Activated CD8-positive, alpha-beta memory T cell treated with anti-CD3 and anti-CD28 coated beads, Interleukin-2, amount 10 ng/mL, durations not matched to agents 7 days and 5 days (primary cell): Measurements from ENCODE around the gene OTOGL. TPM values are rescaled to one million over a fixed set of nuclear protein-coding genes. Genes with fewer than 3 reads are reported as not detected.
"Not testable (repeated sequence)": the region's sequence is repeated elsewhere in the genome, so short reads cannot be mapped to it uniquely, and the experiment has no call there.

ENCODE experiments used
- ATAC-seq: fragments of 150-1000 bp; cut with Tn5 transposase; one replicate; pipeline ENCODE4 v1.10.0; 2021; ENCODE audit warnings: moderate library complexity
- CTCF ChIA-PET: fragments of 350-600 bp; sonication (Branson Sonifier 250); formaldehyde crosslinking; loops from one replicate; lab custom pipeline; 2021; ENCODE audit warnings: antibody characterized with exemption; lab: Charles Lee
- DNase-seq: peaks from one replicate; pipeline ENCODE4 v3.0.0-alpha.2; 2020
- H3K27ac Mint-ChIP-seq: one replicate; pipeline ENCODE4 v1.8.0; 2021; ENCODE audit warnings: mild to moderate bottlenecking, mixed read lengths
- H3K27me3 Mint-ChIP-seq: one replicate; pipeline ENCODE4 v1.8.0; 2021; ENCODE audit warnings: mixed read lengths
- H3K36me3 Mint-ChIP-seq: one replicate; pipeline ENCODE4 v1.8.0; 2021; ENCODE audit warnings: mild to moderate bottlenecking, mixed read lengths
- H3K4me1 Mint-ChIP-seq: one replicate; pipeline ENCODE4 v1.8.0; 2021; ENCODE audit warnings: mixed read lengths
- H3K4me3 Mint-ChIP-seq: one replicate; pipeline ENCODE4 v1.8.0; 2021; ENCODE audit warnings: mild to moderate bottlenecking, moderate library complexity, mixed read lengths
- H3K9me3 Mint-ChIP-seq: one replicate; pipeline ENCODE4 v1.8.0; 2022; ENCODE audit warnings: low read depth, mixed read lengths
- total RNA-seq, 2 experiments: library from RNA; stranded (reverse); gene quantifications; one replicate each; pipeline ENCODE4 v1.2.3, GENCODE V29; 2021

The OTOGL gene
- total RNA-seq, 2 experiments from 2014 or later: not detected

DNA sequence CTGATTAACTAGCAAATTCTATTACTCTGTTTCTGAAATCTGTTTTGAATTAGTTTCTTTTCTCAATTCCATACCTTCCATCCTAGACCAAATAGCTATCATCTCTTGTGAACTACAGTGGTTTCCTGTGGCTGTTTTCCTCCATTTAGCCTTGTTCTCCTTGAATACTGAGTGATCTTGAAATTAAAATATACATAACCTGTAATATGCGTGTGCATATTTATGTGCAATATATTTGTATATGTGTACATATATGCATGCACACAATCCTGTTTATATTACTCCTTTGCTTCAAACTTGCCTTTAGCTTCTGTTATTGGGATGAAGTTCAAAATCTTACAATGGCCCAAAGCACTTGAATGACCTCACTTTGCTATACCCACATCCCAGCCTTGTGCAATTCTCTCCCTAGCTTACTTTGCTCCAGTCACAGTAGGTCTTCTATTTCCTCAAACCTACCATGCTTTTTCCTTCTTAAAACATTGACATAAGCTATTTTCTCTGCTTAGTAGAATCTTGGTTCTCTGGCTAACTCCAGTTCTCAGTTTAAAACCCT is 99.5 kb downstream of the OTOGL start:
- Mint-ChIP-seq H3K4me3 (no peak overlapping the region), H3K36me3 (no peaks in the 10 kb centered on the region), H3K27me3 (peaks cover 10% of the 10 kb centered on the region), H3K9me3 (no peaks in the 10 kb centered on the region), H3K4me1 (no peaks in the 10 kb centered on the region), H3K27ac (no peak overlapping the region)
- ATAC-seq (no peak), DNase-seq (no peak)
- CTCF ChIA-PET: no interaction called here

DNA sequence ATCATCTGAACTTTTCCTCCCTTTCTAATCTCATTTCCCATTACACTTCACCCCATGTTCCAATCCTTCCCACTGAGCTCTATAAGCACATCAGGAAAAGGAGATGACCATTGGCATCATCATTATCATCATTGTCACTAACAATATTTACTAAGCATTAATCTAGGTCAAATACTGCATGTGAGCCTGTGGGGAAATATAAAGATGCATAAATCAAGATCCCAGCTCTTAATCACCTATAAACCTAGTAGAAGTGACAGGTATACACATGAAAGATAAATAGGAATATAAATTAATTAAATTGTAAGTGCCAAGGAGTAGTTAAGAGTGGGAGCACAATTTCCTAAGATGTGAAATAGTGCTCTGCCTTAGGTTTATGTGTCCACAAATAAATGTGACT is 100.6 kb downstream of the OTOGL start:
- Mint-ChIP-seq H3K27me3 (peaks cover 13% of the 10 kb centered on the region), H3K4me3 (no peak overlapping the region), H3K36me3 (no peaks in the 10 kb centered on the region), H3K4me1 (no peaks in the 10 kb centered on the region), H3K9me3 (no peaks in the 10 kb centered on the region), H3K27ac (no peak overlapping the region)
- CTCF ChIA-PET: no interaction called here
- no peak for ATAC-seq
- DNase-seq: no peak

DNA sequence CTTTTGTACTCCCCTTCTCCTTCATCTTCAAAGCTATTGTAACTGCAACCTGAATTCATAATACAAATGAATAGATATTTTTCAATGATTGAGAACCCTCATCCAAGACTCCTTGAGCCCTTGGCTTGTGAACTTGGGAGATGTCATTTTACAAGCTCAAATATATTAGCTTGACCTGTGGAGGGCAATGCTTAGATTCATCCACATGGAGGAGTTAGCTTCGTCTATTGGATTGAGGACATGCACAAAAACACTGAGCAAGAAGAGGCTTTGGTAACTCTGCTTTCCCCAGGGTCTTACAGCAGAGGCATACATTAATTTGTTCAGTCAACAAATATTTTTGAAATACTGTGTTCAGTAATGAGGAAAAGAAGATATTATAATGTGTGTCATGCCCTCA is 101.1 kb downstream of the OTOGL start:
- no peaks in the 10 kb centered on the region for H3K4me1 Mint-ChIP-seq
- H3K36me3 Mint-ChIP-seq: no peaks in the 10 kb centered on the region
- H3K27me3 Mint-ChIP-seq: peaks cover 15% of the 10 kb centered on the region
- H3K9me3 Mint-ChIP-seq: no peaks in the 10 kb centered on the region
- CTCF ChIA-PET: no interaction called here
- ATAC-seq: no peak
- no peak overlapping the region for H3K4me3 Mint-ChIP-seq
- DNase-seq: no peak
- no peak overlapping the region for H3K27ac Mint-ChIP-seq

DNA sequence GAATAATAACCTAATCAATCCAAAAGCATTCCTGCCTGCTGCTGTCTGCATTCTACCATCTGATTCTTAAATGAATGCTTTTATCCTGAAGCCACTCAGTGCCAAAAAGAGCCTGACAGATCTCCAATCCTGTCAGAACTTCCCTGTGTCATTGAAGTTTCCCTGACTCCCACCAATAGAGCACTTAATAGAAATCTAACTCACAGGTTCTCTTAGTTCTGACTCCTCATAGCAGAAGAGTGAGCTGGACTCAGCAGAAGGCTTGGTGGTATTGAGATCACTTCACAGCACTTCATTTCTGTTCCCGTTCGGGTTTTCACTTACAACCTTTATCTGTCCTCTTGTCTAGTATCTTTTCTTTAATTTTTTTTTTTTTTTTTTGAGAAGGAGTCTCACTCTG is 102.6 kb downstream of the OTOGL start:
- CTCF ChIA-PET: no interaction called here
- H3K36me3 Mint-ChIP-seq: no peaks in the 10 kb centered on the region

DNA sequence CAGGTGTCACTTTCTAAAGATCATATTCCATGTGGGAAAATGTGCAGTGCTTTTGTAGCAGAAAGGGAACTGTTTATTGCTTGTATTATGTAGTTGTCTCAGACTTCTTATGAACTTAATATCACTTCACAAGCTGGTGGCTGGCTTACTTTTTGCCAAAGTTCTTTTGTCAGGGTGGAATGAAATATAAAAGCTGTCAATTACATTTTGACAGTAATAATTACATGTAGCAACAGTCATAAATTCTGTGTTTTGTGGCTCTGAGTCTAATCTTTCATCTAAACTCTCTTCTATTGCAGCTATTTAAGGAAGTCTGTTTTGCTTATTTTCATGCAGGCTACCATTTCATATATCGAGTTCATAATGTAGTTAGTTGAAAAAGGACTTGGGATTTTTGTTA is 106.6 kb downstream of the OTOGL start:
- CTCF ChIA-PET: interaction anchor here (0.9 to 1.8 kb wide), 3 partner anchors 11 to 29 kb away, joined by 3 to 4 read pairs (median 3); no protein-coding TSS in a partner anchor
- Mint-ChIP-seq H3K9me3 (no peaks in the 10 kb centered on the region), H3K4me3 (no peak overlapping the region), H3K27me3 (peaks cover 11% of the 10 kb centered on the region), H3K27ac (no peak overlapping the region), H3K36me3 (no peaks in the 10 kb centered on the region), H3K4me1 (no peaks in the 10 kb centered on the region)
- ATAC-seq (no peak), DNase-seq (no peak)

More for the DNA sequence above, 102.6 kb downstream of the OTOGL start:
- Mint-ChIP-seq H3K27me3 (peaks cover 16% of the 10 kb centered on the region), H3K9me3 (no peaks in the 10 kb centered on the region), H3K4me1 (no peaks in the 10 kb centered on the region), H3K4me3 (no peak overlapping the region), H3K27ac (no peak overlapping the region)
- ATAC-seq (no peak), DNase-seq (no peak)

DNA sequence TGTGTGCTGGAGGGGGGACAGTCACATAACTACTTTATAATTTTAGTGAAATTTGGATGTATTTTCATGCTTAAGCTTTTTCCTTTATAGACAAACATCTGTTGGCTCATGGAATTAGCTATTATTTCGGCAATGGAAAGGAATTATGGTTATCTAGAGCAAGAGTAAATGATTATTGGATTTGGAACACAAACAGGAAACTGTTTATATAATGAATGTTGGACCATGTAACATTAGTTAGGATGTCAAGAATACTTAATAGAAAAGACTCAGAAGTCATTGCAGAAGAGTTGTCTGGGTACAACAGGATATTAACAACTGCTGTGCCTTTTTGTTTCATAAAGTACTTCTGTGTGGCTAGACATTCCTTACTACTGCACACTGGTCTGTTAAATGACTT is 108.7 kb downstream of the OTOGL start:
- ATAC-seq (no peak), DNase-seq (no peak)
- no peaks in the 10 kb centered on the region for H3K4me1 Mint-ChIP-seq
- H3K27me3 Mint-ChIP-seq: peaks cover 24% of the 10 kb centered on the region
- CTCF ChIA-PET: no interaction called here
- no peaks in the 10 kb centered on the region for H3K36me3 Mint-ChIP-seq
- no peaks in the 10 kb centered on the region for H3K9me3 Mint-ChIP-seq
- no peak overlapping the region for H3K27ac Mint-ChIP-seq
- H3K4me3 Mint-ChIP-seq: no peak overlapping the region

DNA sequence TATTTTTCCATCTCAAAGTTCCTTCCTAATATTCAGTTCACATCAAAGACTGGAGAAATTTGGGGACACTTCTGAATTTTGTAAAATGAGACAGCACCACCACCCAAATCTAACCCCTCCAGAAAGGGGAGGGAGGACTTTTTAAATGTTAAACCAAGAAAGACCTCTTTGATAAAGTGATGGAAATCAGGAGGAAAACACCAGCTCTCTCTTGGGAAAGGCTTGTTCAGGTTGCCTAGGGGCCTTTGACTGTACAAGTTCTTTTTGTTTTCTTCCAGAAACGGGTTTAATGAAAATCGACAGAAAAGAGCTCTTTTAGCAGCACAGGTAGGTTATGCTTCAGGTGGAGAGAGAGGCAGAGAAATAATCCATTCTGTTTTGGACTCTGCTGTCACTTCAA is 112.3 kb downstream of the OTOGL start:
- H3K4me3 Mint-ChIP-seq: no peak overlapping the region
- CTCF ChIA-PET: no interaction called here
- no peak for ATAC-seq
- no peak overlapping the region for H3K27ac Mint-ChIP-seq
- H3K9me3 Mint-ChIP-seq: no peaks in the 10 kb centered on the region
- peaks cover 22% of the 10 kb centered on the region for H3K27me3 Mint-ChIP-seq
- H3K36me3 Mint-ChIP-seq: no peaks in the 10 kb centered on the region
- H3K4me1 Mint-ChIP-seq: no peaks in the 10 kb centered on the region
- no peak for DNase-seq

DNA sequence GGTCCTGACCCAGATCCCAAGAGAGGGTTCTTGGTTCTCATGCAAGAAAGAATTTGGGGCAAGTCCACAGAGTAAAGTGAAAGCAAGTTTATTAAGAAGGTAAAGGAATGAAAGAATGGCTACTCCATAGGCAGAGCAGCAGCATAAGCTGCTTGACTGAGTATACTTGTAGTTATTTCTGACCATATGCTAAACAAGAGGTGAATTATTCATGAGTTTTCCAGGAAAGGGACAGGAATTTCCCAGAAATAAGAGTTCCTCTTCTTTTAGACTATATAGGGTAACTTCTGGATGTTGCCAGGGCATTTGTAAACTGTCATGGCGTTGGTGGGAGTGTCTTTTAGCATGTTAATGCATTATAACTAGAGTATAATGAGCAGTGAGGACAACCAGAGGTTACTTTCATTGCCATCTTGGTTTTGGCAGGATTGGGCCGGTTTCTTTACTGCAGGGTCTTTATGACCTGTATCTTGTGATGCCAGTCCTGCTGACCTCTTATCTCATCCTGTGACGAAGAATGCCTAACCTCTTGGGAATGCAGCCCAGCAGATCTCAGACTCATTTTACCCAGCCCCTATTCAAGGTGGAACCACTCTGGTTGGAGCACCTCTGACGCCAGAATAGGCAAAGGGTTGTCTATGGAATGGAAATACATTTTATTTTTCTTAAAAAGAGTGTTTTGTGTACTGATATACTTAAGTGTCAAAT is 113.8 kb downstream of the OTOGL start:
- DNase-seq: no peak
- Mint-ChIP-seq H3K27ac (no peak overlapping the region), H3K4me1 (no peaks in the 10 kb centered on the region), H3K27me3 (peaks cover 25% of the 10 kb centered on the region), H3K36me3 (no peaks in the 10 kb centered on the region), H3K4me3 (no peak overlapping the region), H3K9me3 (no peaks in the 10 kb centered on the region)
- ATAC-seq: no peak
- CTCF ChIA-PET: no interaction called here

DNA sequence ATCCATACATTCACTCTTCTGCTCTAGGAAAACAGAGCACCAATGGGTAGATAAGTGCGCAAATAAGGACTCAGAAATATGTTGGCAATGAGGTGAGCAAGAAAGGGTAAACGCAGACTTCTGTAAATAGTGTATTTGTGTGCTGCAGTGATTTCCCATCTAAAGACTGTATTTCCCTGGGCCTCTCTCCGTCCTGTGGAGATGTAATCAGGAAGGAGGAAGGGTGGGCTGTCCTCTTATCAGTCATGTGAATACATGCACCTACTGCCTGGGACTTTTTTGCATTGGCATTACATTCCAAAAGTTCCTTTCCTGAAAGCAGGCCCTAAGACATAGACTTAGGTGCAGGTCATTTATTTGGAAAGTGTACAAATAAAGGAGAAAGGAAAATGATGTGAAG is 114.5 kb downstream of the OTOGL start:
- CTCF ChIA-PET: no interaction called here

DNA sequence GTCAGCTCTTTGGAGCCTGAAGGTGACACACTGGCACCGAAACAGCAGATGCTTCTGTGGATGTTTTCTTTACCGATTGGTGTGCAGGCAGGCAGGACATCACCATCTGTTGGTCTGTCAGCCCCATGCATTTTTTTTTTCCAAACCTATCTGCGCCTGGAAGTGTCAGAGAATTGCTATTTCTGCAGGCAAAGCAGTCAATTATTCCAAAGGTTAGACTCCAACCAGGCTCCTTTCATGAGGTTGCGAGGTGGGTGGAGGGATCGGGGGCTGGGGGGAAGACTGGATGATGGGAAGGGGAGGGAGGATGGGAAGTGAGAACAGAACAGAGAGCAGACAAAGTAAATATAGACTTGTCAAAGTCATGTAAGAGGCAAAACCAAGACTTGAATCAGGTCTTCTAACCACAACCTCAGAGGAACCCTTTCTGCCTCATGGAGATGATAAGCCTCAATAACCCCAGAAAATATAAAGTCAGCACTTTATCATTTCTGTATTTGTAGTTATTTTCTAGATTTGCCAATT is 117.7 kb downstream of the OTOGL start:
- H3K9me3 Mint-ChIP-seq: no peaks in the 10 kb centered on the region
- no peak overlapping the region for H3K4me3 Mint-ChIP-seq
- CTCF ChIA-PET: no interaction called here
- DNase-seq (no peak), ATAC-seq (no peak)
- no peaks in the 10 kb centered on the region for H3K4me1 Mint-ChIP-seq
- H3K36me3 Mint-ChIP-seq: no peaks in the 10 kb centered on the region
- no peak overlapping the region for H3K27ac Mint-ChIP-seq
- peaks cover 19% of the 10 kb centered on the region for H3K27me3 Mint-ChIP-seq

More for the DNA sequence above, 114.5 kb downstream of the OTOGL start:
- H3K4me1 Mint-ChIP-seq: no peaks in the 10 kb centered on the region
- ATAC-seq: no peak
- H3K4me3 Mint-ChIP-seq: no peak overlapping the region
- no peak for DNase-seq
- H3K27me3 Mint-ChIP-seq: peaks cover 25% of the 10 kb centered on the region
- H3K36me3 Mint-ChIP-seq: no peaks in the 10 kb centered on the region
- no peaks in the 10 kb centered on the region for H3K9me3 Mint-ChIP-seq
- H3K27ac Mint-ChIP-seq: no peak overlapping the region

DNA sequence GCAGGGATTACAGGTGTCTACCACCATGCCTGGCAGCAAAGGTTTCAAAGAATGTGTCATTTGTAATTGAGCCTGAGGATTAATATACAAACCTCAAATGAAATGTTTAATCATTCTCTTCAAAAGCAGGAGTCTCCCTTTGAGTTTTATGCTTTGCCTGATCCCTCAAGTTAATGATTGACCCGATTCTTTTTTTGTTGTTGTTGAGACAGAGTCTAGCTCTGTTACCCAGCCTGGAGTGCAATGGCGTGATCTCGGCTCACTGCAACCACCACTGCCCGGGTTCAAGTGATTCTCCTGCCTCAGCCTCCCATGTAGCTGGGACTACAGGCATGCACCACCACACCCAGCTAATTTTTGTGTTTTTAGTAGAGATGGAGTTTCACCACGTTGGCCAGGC is 119.6 kb downstream of the OTOGL start:
- H3K27ac Mint-ChIP-seq, H3K4me1 Mint-ChIP-seq, CTCF ChIA-PET, H3K4me3 Mint-ChIP-seq, H3K27me3 Mint-ChIP-seq, ATAC-seq, H3K36me3 Mint-ChIP-seq, DNase-seq, H3K9me3 Mint-ChIP-seq: not testable (repeated sequence)

DNA sequence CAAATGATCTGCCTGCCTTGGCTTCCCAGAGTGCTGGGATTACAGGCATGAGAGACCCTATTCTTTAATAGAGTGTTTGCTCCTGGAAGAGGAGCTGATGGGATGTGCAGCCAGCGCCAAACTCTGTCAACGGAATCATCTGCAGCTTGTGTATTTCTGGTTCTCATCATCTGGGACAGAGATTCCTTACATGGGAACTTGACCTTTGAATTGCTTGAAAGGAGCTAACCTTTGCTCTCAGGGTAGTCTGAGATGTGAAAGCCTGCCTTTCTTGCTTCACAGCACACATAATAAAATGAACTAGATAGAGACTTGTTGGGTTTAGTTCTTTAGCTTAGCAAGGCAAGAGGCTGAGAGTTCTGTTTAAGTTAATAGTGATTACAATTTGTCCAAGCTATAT is 120.0 kb downstream of the OTOGL start:
- no peaks in the 10 kb centered on the region for H3K4me1 Mint-ChIP-seq
- H3K9me3 Mint-ChIP-seq: no peaks in the 10 kb centered on the region
- H3K36me3 Mint-ChIP-seq: no peaks in the 10 kb centered on the region
- ATAC-seq (no peak), DNase-seq (no peak)
- H3K4me3 Mint-ChIP-seq: no peak overlapping the region
- peaks cover 6% of the 10 kb centered on the region for H3K27me3 Mint-ChIP-seq
- no peak overlapping the region for H3K27ac Mint-ChIP-seq
- CTCF ChIA-PET: no interaction called here

DNA sequence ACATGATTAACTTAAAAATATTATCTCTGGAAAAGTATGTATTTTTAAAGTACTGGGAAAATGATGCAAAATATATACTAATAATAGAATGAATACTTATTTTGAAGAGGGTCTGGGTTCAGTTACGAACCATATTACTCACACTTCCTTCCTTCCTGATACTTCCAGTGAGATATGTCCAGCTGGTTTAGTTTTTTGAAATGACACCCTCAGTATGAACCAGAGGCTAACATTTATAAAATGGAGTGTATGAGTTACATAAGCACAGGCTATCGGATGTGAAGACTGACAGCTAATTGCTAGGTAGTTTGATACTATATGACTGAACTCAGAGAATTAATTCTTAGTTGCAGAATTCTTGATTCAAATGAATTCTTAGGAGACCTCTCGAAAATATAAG is 122.9 kb downstream of the OTOGL start:
- Mint-ChIP-seq H3K4me1 (peaks cover 4% of the 10 kb centered on the region), H3K4me3 (no peak overlapping the region), H3K9me3 (no peaks in the 10 kb centered on the region), H3K27ac (no peak overlapping the region), H3K36me3 (no peaks in the 10 kb centered on the region), H3K27me3 (peaks cover 9% of the 10 kb centered on the region)
- ATAC-seq (no peak), DNase-seq (no peak)
- CTCF ChIA-PET: no interaction called here

DNA sequence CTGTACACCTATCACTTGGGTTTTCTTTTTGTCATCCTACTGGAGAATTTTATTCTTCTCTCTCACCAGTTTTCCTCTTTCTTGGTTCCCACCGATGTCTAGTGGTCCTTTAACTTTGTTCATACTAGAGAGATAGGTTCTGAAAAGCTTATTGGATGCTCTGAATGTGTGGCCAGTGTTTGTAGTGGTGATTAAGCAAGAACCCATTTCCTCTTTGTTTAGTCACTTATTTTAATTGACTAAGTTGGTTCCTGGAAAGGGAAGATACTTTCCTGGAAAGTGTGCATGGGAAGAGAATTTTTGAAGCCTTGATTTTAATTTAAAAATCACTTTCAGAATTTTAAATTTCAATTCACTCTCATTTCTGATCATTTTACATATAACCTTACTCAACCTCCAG is 127.2 kb downstream of the OTOGL start:
- Mint-ChIP-seq H3K9me3 (no peaks in the 10 kb centered on the region), H3K36me3 (no peaks in the 10 kb centered on the region), H3K27ac (no peak overlapping the region), H3K27me3 (peaks cover 5% of the 10 kb centered on the region), H3K4me3 (no peak overlapping the region), H3K4me1 (peaks cover 4% of the 10 kb centered on the region)
- CTCF ChIA-PET: no interaction called here
- DNase-seq (no peak), ATAC-seq (no peak)
